ENCODE results near the gene CRIP2.

The CRIP2 gene

GRCh38 chr14:105449276-105450122, 25.1 kb upstream of the CRIP2 start:
- Histone ChIP-seq H3K4me2 (ENCODE audit: insufficient read depth, low read length, poor library complexity, severe bottlenecking) (no peak overlapping the region), H3K23ac (ENCODE audit: low read depth, low read length, poor library complexity) (peak overlapping the region; percentile 55), H3K36me3 (replicated peaks in 1 of 2; ENCODE audit: control insufficient read depth in 2 of 2, insufficient read depth in 2 of 2, low read length in 2 of 2) (peaks cover 46 to 75% of the 10 kb centered on the region in 2 donors), H2BK12ac (ENCODE audit: low read length) (peak overlapping the region; percentile 41), H2BK5ac (ENCODE audit: low read length) (peak overlapping the region; percentile 24), H3K4me3 (ENCODE audit: low read length in 2 of 2) (no peak overlapping the region), H4K91ac (ENCODE audit: low read depth, low read length, poor library complexity) (no peak overlapping the region), H3K18ac (ENCODE audit: low read length) (peak overlapping the region; percentile 11), H3K79me1 (ENCODE audit: low read depth, low read length) (peaks cover 30% of the 10 kb centered on the region), H3K27me3 (ENCODE audit: control insufficient read depth in 3 of 3, insufficient read depth in 3 of 3, low read depth in 1 of 3, low read length in 3 of 3) (no peaks in the 10 kb centered on the region), H3K27ac (replicated peaks; ENCODE audit: low read length) (no peak overlapping the region), H4K8ac (ENCODE audit: low read depth, low read length) (peak overlapping the region; percentile 3), H2BK120ac (ENCODE audit: low read depth, low read length) (no peak overlapping the region), H3K9me3 (replicated peaks in 1 of 2; ENCODE audit: control insufficient read depth in 2 of 2, insufficient read depth in 1 of 2, low read depth in 1 of 2, low read length in 2 of 2) (peaks cover 0 to 2% of the 10 kb centered on the region in 2 donors), H3K14ac (ENCODE audit: low read length) (peak overlapping the region; percentile 38), H2AFZ (ENCODE audit: low read length) (no peak overlapping the region), H3K9ac (ENCODE audit: low read depth, low read length, poor library complexity) (no peak overlapping the region), H3K4me1 (ENCODE audit: control insufficient read depth in 2 of 2, insufficient read depth in 1 of 2, low read depth in 1 of 2, low read length in 2 of 2) (no peaks in the 10 kb centered on the region), H3K4ac (ENCODE audit: low read length) (no peak overlapping the region), H2BK15ac (ENCODE audit: low read length) (no peak overlapping the region), H2AK5ac (ENCODE audit: low read depth, low read length) (peak overlapping the region; percentile 28)
- no peak for DNase-seq (ENCODE audit: low spot score)
- WGBS, 2 donors (ENCODE audit: extremely low coverage in 2 of 2, insufficient read length in 2 of 2, insufficient replicate concordance in 1 of 2), result no CpG with 5 or more reads among the region's 47 CpGs

- no peak overlapping the region for H2BK12ac ChIP-seq (ENCODE audit: low read length)
- H2AK5ac ChIP-seq (ENCODE audit: low read depth, low read length), result peak overlapping the region; percentile 28
- no peak overlapping the region for H2BK120ac ChIP-seq (ENCODE audit: low read depth, low read length)
- H3K4ac ChIP-seq (ENCODE audit: low read length), result no peak overlapping the region
- WGBS, 2 donors (ENCODE audit: extremely low coverage in 2 of 2, insufficient read length in 2 of 2, insufficient replicate concordance in 1 of 2), result no CpG with 5 or more reads among the region's 22 CpGs
- H2BK5ac ChIP-seq (ENCODE audit: low read length), result peak overlapping the region; percentile 24
- no peaks in the 10 kb centered on the region for H3K4me1 ChIP-seq (ENCODE audit: control insufficient read depth in 2 of 2, insufficient read depth in 1 of 2, low read depth in 1 of 2, low read length in 2 of 2)
- H3K27me3 ChIP-seq (ENCODE audit: control insufficient read depth in 3 of 3, insufficient read depth in 3 of 3, low read depth in 1 of 3, low read length in 3 of 3), result no peaks in the 10 kb centered on the region
- H2BK15ac ChIP-seq (ENCODE audit: low read length), result no peak overlapping the region
- H3K4me2 ChIP-seq (ENCODE audit: insufficient read depth, low read length, poor library complexity, severe bottlenecking), result no peak overlapping the region
- peaks cover 0 to 2% of the 10 kb centered on the region in 2 donors for H3K9me3 ChIP-seq (replicated peaks in 1 of 2; ENCODE audit: control insufficient read depth in 2 of 2, insufficient read depth in 1 of 2, low read depth in 1 of 2, low read length in 2 of 2)
- H3K18ac ChIP-seq (ENCODE audit: low read length), result no peak overlapping the region
- peaks cover 46 to 80% of the 10 kb centered on the region in 2 donors for H3K36me3 ChIP-seq (replicated peaks in 1 of 2; ENCODE audit: control insufficient read depth in 2 of 2, insufficient read depth in 2 of 2, low read length in 2 of 2)
- DNase-seq (ENCODE audit: low spot score), result no peak
- no peak overlapping the region for H3K9ac ChIP-seq (ENCODE audit: low read depth, low read length, poor library complexity)
- no peak overlapping the region for H3K14ac ChIP-seq (ENCODE audit: low read length)
- no peak overlapping the region for H4K91ac ChIP-seq (ENCODE audit: low read depth, low read length, poor library complexity)
- H3K4me3 ChIP-seq (ENCODE audit: low read length in 2 of 2), result no peak overlapping the region
- H3K23ac ChIP-seq (ENCODE audit: low read depth, low read length, poor library complexity), result peak overlapping the region; percentile 31
- H3K27ac ChIP-seq (replicated peaks; ENCODE audit: low read length), result no peak overlapping the region
- H4K8ac ChIP-seq (ENCODE audit: low read depth, low read length), result no peak overlapping the region
- peaks cover 30% of the 10 kb centered on the region for H3K79me1 ChIP-seq (ENCODE audit: low read depth, low read length)
- H2AFZ ChIP-seq (ENCODE audit: low read length), result no peak overlapping the region
Observed at GRCh38 chr14:105450123-105450505, 24.5 kb upstream of the CRIP2 start.

DNA sequence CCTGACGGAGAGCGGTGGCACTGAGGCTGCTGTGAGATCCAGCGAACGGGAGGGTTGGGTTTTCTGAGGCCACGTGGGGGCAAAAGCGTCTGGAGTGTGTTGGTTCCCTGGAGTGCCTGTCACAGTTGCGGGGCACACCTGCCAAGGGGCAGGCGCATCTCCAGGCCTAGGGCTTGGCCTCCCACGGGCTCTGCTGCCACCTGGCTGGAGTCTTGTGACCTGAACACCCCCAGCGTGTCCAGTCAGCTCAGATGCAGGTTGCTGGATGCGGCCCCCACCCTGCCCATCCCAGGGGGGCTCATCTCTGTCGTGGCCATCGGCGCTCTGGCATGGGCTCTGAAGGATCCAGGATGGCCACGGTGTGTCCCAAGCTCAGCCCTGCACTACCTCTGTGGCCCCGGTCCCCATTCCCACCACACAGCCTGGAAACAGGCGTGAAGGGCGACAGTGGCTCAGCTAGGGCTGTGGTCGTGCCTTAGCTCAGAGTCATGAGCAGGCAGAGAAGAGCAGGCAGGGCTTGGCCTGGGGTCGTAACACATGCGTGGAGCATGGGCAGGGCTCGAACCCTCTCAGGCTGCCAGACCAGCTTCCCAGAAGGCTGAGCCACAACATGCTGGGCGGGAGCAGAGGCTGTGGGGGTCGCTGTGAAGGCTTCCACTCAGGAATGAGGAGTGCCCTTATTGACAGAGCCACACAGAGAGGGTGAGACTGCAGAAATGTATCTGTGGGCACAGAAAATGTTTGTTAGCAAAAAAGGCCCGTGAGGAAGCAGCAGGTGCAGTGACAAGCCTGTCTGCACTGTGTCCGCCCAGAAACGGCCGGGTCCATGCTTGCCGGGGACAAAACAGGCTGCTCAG, 23.5 kb upstream of the CRIP2 start:
- H2BK15ac ChIP-seq (ENCODE audit: low read length), result no peak overlapping the region
- H3K27me3 ChIP-seq (ENCODE audit: control insufficient read depth in 3 of 3, insufficient read depth in 3 of 3, low read depth in 1 of 3, low read length in 3 of 3), result no peaks in the 10 kb centered on the region
- H2AK5ac ChIP-seq (ENCODE audit: low read depth, low read length), result no peak overlapping the region
- no peak overlapping the region for H3K4me3 ChIP-seq (ENCODE audit: low read length in 2 of 2)
- H4K8ac ChIP-seq (ENCODE audit: low read depth, low read length), result no peak overlapping the region
- H2BK5ac ChIP-seq (ENCODE audit: low read length), result peak overlapping the region; percentile 19
- no peak overlapping the region for H3K27ac ChIP-seq (replicated peaks; ENCODE audit: low read length)
- H2BK120ac ChIP-seq (ENCODE audit: low read depth, low read length), result no peak overlapping the region
- no peak overlapping the region for H3K14ac ChIP-seq (ENCODE audit: low read length)
- H3K4me2 ChIP-seq (ENCODE audit: insufficient read depth, low read length, poor library complexity, severe bottlenecking), result no peak overlapping the region
- H3K4me1 ChIP-seq (ENCODE audit: control insufficient read depth in 2 of 2, insufficient read depth in 1 of 2, low read depth in 1 of 2, low read length in 2 of 2), result no peaks in the 10 kb centered on the region
- H3K9ac ChIP-seq (ENCODE audit: low read depth, low read length, poor library complexity), result peak overlapping the region; percentile 25
- no peak overlapping the region for H2BK12ac ChIP-seq (ENCODE audit: low read length)
- H3K23ac ChIP-seq (ENCODE audit: low read depth, low read length, poor library complexity), result peak overlapping the region; percentile 50
- peaks cover 36% of the 10 kb centered on the region for H3K79me1 ChIP-seq (ENCODE audit: low read depth, low read length)
- H3K4ac ChIP-seq (ENCODE audit: low read length), result no peak overlapping the region
- H3K36me3 ChIP-seq (replicated peaks in 1 of 2; ENCODE audit: control insufficient read depth in 2 of 2, insufficient read depth in 2 of 2, low read length in 2 of 2), result peaks cover 53 to 81% of the 10 kb centered on the region in 2 donors
- H2AFZ ChIP-seq (ENCODE audit: low read length), result no peak overlapping the region
- H4K91ac ChIP-seq (ENCODE audit: low read depth, low read length, poor library complexity), result no peak overlapping the region
- DNase-seq (ENCODE audit: low spot score), result no peak
- H3K18ac ChIP-seq (ENCODE audit: low read length), result no peak overlapping the region
- WGBS, 2 donors (ENCODE audit: extremely low coverage in 2 of 2, insufficient read length in 2 of 2, insufficient replicate concordance in 1 of 2), result no CpG with 5 or more reads among the region's 29 CpGs
- H3K9me3 ChIP-seq (replicated peaks in 1 of 2; ENCODE audit: control insufficient read depth in 2 of 2, insufficient read depth in 1 of 2, low read depth in 1 of 2, low read length in 2 of 2), result peaks cover 0 to 2% of the 10 kb centered on the region in 2 donors

- Histone ChIP-seq H2AK5ac (ENCODE audit: low read depth, low read length) (no peak overlapping the region), H3K23ac (ENCODE audit: low read depth, low read length, poor library complexity) (no peak overlapping the region), H3K79me1 (ENCODE audit: low read depth, low read length) (peaks cover 36% of the 10 kb centered on the region), H3K14ac (ENCODE audit: low read length) (no peak overlapping the region), H2BK120ac (ENCODE audit: low read depth, low read length) (no peak overlapping the region), H4K8ac (ENCODE audit: low read depth, low read length) (no peak overlapping the region), H3K9me3 (replicated peaks in 1 of 2; ENCODE audit: control insufficient read depth in 2 of 2, insufficient read depth in 1 of 2, low read depth in 1 of 2, low read length in 2 of 2) (peaks cover 0 to 2% of the 10 kb centered on the region in 2 donors), H2BK12ac (ENCODE audit: low read length) (no peak overlapping the region), H3K18ac (ENCODE audit: low read length) (no peak overlapping the region), H2BK5ac (ENCODE audit: low read length) (no peak overlapping the region), H3K27ac (replicated peaks; ENCODE audit: low read length) (no peak overlapping the region), H2BK15ac (ENCODE audit: low read length) (no peak overlapping the region), H2AFZ (ENCODE audit: low read length) (no peak overlapping the region), H3K4me3 (ENCODE audit: low read length in 2 of 2) (no peak overlapping the region), H3K4me2 (ENCODE audit: insufficient read depth, low read length, poor library complexity, severe bottlenecking) (no peak overlapping the region), H4K91ac (ENCODE audit: low read depth, low read length, poor library complexity) (no peak overlapping the region), H3K4ac (ENCODE audit: low read length) (no peak overlapping the region), H3K9ac (ENCODE audit: low read depth, low read length, poor library complexity) (peak overlapping the region; percentile 50), H3K27me3 (ENCODE audit: control insufficient read depth in 3 of 3, insufficient read depth in 3 of 3, low read depth in 1 of 3, low read length in 3 of 3) (no peaks in the 10 kb centered on the region), H3K36me3 (replicated peaks in 1 of 2; ENCODE audit: control insufficient read depth in 2 of 2, insufficient read depth in 2 of 2, low read length in 2 of 2) (peaks cover 58 to 89% of the 10 kb centered on the region in 2 donors), H3K4me1 (ENCODE audit: control insufficient read depth in 2 of 2, insufficient read depth in 1 of 2, low read depth in 1 of 2, low read length in 2 of 2) (no peaks in the 10 kb centered on the region)
- no peak for DNase-seq (ENCODE audit: low spot score)
- no CpG with 5 or more reads among the region's 14 CpGs for WGBS, 2 donors (ENCODE audit: extremely low coverage in 2 of 2, insufficient read length in 2 of 2, insufficient replicate concordance in 1 of 2)
Observed at GRCh38 chr14:105452963-105453362, 21.7 kb upstream of the CRIP2 start.
